Measurements from ENCODE around the gene SNRPA1.

GRCh38 chr15:101239724-101240136 lies 55.3 kb downstream of the SNRPA1 start:
- TF ChIP-seq POLR2A (IDR thresholded peaks at IDR 0.05; ENCODE audit: low read depth, low read length), result 0 out of 2 replicates have a peak, but pooled peaks have one; percentile 10
- no peak for TF ChIP-seq POLR2AphosphoS5 (IDR thresholded peaks at IDR 0.05; ENCODE audit: low read depth, low read length)
- TF ChIP-seq TAF1 (IDR thresholded peaks at IDR 0.05; ENCODE audit: borderline replicate concordance, low read depth, low read length), result no peak
